ENCODE data around the gene PDLIM5.
"Not testable (repeated sequence)": the region's sequence is repeated elsewhere in the genome, so short reads cannot be mapped to it uniquely, and the experiment has no call there.

PDLIM5 gene

DNA sequence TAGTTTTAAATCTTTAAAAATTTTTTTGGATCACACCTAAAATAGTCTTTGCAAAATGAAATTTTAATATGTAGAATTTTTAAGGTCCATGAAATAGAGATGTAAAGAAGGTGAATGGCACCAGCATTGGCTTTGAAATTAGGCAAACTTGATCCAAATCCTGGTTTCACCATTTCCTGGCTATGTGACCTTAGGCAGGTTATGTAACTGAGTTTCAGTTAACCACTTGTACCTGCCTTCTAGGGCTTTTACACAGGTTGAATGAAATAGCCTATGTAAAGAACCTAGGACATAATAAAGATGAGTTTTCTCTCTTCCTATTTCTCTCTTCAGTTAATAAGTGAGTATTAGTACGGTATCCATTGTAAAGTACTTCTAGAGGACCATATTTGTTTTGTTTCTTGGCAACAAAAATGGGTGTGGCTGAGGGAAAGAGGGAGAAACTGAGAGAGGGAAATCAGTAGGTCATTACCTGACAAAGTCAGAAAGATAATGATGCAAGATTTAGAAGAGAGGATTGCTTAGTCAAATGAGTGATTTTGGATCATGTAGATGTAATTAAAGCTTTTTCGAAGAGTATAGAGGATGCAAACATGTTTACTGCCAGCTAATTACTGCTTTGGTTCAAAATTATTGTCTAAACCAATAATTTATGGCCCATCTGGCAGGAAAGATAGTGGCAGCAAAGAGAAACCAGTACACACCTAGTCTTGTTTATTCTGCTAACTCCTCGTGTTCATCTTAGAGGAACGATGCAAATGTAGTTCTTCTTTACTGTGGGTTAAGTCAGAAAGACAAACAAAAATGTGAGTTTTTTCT, 81.9 kb downstream of the PDLIM5 start:
- FAIRE-seq: no peak

DNA sequence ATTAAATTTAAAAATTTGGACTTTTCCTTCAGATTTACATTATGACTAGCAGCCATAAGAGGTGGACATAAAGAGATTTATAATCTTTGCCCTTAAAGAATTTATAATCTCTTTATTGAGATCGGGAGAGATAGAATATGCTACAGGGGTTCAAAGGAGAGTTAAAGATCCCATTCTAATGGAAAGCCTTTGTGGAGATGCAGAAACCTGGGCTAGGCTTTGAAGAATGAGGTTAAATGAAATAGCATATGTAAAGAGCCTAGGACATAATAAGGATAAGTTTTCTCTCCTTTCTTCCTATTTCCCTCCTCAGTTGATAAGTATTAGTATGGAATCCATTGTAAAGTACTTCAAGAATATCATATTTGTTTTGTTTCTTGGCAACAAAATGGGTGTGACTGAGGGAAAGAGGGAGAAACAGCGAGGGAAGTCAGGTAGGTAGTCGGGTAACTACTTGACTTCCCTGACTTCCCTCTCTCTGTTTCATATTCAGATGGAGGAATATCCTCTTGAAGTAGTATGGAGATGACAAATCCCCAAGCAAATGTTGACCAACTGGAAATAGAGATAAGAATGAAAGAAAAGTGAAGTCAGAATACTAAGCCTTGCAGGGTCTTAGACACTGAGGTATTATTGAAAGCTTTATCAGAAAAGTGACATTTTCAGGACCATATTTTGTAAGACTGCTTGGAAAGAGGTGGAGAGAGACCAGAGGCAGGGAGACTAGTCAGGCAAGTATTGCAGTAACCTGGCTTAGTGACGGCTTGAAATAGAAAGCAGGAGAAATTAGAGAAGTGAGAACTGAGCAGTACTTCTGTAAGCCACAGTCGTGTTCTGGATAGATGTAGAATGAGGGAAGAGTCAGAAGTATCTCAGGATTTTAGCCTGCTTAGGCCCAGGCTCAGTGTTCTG, 82.9 kb downstream of the PDLIM5 start:
- no peak for FAIRE-seq

DNA sequence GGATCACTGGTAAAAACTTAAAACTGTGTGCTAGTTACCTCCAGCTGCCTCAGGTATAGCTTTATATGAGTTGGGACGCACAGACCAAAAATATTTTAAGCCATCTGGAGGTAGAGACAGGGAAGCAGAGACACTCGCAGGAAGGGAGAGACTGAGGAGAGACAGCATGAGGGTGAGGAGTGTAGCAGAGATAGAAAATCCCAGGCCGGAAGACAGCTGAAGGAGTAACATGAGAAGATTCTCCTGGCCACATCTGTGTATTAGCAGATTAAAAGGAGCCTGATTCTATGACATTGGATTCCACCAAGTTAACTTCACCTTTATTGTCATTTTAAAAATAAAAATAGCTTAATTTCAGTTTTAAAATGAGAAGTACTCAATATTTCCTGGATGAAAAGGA, 84.3 kb downstream of the PDLIM5 start:
- no peak for FAIRE-seq

DNA sequence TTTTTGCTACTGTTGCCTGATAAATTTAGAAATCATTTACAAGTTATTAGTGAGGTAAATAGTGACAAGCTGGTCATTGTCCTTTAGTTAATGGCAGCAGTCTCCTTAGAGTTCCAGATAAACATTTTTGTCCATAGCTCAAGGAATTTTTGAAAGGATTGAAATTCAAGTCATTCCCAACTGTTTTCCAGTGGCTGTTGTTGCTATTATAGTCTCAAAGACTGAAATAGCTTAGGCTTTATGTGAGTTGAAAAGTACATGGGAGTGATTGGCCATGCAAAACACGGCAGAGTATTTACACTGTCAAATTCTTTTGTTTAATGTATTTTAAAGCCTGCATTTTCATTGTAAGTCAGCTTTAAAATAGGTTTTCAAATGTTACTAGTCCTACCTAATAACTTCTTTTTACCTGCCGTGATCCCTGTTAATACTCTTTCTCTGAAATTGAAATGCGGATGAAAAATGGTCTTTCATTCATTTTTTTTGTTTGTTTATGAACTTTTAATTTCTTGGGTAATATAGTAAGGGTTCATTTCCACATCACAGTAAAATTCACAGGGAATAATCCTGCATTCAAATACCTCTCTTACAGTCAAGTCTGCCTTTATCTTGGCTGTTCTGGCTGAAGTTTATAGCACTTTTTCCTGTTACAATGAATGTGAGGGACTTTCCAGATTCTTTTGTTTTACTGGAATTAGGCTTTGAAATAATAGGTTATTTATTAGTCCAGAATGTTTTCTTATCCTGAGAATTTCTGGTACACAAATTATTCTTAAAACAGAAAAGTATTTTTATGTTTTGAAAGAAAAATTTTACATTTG, 85.1 kb downstream of the PDLIM5 start:
- no peak for FAIRE-seq

DNA sequence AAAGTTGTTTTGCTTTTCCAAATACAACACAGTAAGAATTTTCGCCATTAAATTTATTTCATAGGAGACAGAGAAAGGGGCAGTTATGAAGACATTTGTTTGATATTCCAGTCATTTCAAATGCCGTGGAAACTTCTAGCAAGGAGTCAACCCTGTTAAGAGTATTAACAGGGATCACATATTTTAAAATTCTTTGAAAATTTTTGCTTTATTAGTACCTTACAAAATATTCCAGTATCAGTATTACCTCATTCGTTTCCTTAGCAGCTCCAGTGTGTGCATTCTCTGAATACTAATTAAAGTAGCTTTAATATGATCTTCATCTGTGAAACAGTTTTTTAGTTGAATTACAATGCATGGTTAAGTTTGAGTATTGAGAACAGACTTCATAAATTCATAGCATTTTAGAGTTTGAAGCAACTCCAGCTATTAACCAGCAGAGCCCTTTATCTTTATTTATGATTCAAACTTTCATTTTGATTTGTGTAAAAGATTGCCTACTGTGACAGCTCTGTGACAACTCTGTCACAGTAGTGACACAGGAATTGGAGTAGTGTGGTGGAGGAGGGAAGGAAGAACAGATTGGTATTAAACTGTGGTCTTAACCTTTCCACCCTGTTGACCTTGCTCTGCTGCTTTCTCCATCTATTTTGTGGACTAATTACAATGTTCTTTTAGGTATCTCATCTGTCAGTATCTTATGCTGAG, 86.3 kb downstream of the PDLIM5 start:
- FAIRE-seq: no peak

DNA sequence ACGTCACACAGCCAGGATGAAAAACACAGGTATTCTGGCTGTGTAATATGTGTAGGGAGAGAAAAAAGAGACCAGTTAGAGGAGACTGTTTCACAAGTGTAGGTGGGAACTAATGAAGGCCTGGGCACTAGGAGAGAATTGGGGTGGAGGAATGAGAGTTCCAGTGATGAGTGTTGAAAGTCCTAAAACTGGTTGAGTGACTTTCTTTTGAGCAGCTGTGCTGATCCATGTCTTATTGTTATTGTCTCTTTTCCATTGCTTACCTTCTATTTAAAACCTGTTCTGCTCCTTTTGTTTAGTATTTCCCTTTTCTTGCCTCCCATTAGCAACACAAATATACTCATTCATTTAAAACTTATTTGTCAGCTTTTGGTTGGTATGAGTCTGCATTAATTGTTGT, 88.7 kb downstream of the PDLIM5 start:
- no peak for FAIRE-seq

DNA sequence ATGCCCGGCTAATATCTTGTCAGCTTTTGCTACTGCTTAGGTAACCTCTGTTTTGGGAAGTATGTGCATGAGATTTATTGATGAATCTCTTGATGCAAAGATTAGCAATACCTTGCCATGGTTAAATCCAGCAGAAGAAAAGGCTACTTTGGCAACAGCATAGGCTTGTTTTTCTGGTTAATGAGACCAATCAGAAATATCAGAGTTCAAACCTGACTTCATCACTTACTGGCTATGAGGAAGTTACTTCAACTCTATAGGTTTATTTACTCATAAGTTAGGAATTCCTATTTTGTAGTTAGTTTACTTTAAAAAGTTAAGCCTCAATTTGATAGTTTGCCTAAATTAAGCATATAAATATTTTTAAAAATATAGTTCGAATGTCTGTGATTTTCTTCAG, 93.1 kb downstream of the PDLIM5 start:
- no peak for FAIRE-seq

DNA sequence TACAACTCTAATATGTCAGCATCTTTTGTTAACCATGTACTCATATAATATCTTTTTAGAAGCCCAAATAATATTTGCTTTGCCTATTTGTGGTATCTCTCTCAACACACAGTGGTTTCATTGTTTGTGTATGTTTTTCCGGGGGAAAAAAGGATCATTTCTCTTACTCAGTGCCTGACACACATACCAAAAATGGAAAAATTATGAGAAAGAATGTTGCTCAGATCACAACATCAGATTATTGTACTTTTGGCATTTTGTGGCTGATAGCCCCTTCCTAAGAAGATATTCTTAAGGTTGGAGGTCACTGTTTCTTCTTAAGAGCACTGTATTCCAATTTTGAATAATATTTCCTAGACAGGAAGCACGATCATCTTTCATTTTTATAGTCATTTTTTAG, 93.6 kb downstream of the PDLIM5 start:
- no peak for FAIRE-seq

DNA sequence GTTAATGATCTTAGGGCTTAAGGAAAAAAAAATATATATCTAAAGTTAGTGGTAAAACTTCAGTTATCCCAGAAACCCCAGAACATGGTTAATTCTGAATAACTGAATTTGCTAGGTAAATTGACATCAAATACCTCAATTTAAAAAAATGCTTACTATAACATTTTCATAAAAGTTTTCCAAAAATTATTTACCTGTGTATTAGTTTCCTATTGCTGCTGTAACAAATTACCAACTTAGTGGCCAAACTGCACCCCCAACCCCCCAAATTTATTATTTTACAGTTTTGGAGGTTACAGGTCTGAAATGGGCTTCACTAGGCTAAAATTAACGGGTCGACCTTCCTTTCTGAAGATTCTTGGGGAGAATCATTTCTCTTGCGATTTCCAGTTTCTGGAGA, 95.2 kb downstream of the PDLIM5 start:
- FAIRE-seq: no peak

DNA sequence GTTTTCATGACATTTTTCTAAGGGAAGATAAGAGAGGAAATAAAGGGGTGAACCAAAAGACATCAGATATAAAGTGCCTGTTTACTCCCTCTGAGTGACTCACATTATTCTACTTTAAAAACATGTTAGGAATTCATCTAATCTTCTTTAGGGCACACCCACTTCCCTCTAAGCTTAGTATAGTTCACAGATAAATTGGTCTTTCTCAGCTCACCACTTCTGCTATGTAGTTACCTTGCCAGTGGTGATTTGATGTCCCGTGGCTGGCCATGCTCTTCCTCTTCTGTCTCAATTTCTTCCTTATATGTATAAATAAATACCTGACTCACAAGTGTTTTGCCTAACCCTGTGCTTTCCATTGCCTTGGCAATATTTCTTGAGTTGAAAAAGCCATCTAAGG, 96.8 kb downstream of the PDLIM5 start:
- no peak for FAIRE-seq

DNA sequence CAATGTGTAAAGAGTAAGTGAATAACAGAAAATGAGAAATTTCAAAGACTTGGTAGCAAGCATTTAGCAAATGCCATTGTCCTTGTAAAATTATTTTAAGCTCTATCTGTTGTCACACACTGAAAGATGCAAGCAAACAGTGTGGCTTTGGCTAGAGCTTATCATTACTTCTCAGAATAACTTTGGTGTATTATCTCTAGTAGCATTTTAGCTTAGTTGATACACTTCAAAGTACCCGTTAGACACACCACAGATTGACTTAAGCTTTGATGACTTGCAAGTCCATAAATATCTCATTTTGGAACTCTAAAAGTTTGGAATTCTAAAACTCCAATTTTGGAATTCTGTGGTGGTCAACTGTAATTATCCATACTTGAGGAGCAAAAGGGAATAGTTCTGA, 98.6 kb downstream of the PDLIM5 start:
- no peak for FAIRE-seq

DNA sequence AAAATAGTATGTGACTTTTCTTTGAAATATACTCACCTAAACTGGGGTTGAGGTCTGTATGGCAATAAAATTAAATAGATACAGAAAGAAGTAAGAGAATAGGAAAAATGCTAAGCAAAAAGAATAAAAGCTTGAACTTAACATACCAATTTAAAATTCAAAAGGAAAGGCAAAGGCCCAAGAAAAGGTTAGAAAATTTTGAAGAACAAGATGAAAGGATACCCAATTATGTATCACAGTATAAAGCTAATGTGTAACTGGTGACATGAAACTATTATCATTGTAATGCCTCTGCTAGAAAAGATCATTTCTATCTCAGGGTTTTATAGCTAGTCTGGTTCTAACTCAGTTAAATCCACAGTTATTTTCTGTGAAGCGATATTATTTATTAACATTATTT, 99.1 kb downstream of the PDLIM5 start:
- no peak for FAIRE-seq

DNA sequence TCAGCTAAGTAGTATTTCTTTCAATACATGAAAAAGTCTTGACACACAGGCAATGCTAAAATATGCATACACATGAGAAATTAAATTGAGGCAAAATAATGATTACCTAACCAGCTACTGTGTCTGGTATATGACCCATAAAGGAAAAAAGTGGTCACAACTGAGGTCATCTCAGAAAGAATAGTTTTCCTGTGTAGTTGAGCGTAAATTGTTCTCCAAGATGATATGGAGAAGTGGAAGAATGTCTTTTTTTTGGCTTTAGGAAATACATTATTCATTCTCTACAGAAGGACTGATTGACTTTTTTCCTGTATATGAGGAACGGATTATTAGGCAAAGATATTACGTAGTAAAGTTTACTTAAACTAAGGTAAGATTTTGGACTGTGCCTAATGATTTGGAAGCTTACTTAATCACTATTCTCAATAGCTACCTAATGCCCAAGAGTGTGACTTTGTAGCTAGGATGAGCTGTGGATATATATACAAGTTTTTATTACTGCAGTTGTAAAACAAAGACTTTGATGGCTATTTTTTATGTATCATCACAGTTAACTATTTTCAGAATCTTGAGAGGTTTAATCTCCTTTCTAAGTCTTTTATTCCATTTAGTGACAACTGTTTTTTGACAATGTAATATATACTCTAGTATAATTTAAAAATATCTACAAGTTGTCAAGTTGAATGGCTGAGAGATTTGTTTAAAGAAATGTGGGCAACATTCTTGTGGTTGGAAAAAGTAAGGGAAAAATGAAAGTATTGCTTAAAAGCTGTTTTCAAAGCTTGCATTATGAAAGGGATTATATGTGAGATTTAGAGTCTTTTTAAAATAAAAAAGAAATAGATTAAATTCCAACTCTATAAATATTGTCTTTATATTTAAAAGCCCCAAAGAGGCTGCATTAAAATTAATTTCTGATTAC, 100.2 kb downstream of the PDLIM5 start:
- no peak for FAIRE-seq

DNA sequence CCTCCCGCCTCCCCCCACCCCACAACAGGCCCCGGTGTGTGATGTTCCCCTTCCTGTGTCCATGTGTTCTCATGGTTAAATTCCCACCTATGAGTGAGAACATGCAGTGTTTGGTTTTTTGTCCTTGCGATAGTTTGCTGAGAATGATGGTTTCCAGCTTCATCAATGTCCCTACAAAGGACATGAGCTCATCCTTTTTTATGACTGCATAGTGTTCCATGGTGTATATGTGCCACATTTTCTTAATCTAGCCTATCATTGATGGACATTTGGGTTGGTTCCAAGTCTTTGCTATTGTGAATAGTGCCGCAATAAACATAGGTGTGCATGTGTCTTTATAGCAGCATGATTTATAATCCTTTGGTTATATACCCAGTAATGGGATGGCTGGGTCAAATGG, 104.3 kb downstream of the PDLIM5 start:
- FAIRE-seq: not testable (repeated sequence)

DNA sequence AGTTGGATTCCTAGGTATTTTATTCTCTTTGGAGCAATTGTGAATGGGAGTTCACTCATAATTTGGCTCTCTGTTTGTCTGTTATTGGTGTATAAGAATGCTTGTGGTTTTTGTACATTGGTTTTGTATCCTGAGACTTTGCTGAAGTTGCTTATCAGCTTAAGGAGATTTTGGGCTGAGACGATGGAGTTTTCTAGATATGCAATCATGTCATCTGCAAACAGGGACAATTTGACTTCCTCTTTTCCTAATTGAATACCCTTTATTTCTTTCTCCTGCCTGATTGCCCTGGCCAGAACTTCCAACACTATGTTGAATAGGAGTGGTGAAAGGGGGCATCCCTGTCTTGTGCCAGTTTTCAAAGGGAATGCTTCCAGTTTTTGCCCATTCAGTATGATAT, 105.9 kb downstream of the PDLIM5 start:
- FAIRE-seq: not testable (repeated sequence)

DNA sequence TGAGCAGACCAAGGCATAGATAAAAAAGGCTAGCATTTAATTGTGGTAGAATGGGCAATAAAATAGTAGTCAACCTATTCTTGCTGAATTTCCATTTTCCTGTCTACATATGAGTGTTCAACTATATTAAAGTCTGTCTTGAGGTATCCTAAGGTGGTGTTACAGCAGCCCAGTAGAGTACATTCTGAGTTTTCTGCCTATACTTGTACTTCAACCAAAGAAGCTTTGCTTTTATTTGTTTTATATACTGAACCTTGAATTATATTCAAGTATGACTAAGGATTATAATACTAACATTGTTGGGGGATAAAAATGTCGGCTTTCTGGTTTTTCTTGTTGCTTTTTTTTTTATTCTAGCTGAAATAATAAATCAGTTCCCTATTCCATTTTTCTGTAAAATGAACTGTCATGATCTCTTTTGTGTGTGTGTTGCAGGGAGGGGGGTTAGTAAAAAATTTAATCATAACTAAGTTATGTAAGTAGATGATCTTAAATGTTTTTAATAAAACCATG, 106.7 kb downstream of the PDLIM5 start:
- FAIRE-seq: no peak

DNA sequence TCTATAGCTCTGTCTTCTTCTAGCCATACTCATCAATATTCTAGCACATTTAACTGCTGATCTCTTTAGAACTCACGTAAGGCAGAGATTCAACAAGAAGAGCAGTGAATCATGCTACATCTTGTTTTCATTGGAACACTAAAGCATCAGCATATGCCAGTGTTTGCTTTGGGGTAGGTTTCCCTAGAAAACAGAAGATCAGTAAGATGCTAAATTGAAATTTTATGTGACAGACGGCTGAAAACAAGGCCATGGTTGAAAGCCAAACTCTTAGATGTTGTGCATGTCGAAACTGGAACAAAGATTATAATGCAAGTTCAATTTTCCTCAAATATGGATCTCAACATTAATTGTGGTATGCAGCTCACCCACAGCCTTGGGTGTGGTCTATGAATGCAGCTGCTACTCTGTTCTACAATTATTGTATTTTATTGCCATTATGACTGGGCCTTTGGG, 107.6 kb downstream of the PDLIM5 start:
- FAIRE-seq: no peak

DNA sequence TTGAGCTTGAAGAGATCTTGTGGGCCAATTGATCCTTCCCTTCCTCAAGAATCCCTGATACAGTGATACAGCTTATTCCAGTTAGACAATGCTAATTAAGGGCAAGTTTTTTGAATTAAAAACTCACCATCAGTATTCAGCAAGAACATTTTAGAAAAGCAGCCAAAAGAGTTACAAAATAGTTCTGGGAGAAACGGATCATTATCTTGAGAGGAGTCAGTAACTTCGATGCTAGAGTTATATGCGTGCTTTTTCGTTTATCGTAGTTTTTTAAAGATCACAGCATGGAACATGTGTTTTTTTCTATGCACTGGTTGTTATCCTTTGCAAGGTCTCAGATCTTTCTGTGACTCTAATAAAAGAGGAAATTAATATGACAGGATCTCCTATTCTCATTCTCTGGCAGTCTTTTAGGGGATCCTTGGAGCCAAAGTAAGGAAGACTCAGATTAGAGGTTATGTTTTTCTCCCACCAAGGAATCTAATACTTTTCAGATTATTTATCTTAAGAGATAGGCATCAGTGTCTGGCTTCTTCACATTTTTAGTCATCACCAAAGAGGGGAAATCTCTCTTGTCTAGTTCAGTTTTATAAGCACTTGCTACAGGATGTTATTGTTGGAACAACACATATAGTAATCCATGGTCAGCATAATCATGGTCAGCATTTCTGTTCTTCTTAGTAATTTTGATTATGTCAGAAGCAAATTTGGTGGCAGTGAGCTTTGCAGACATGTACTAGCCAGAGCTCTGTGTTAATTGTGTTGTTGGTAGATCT, 109.7 kb downstream of the PDLIM5 start:
- FAIRE-seq: no peak

DNA sequence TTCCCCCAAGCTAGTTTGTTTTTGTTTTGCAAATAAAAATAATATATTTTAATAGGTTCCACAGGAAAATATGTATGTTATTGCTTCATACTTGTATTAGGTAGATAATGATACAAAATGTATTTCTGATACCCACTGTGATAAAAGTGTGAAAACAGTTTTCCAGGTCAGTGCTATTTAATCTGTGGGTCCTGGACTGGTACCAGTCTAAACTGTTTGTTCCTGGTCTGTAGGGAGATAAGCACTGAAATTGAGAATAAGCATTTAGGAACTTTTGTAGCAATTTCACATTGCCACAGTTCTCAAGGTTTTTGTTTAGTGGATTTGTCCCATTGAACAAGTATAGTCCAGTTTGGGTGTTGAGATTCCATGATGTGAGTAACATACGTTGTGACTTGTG, 110.5 kb downstream of the PDLIM5 start:
- no peak for FAIRE-seq

DNA sequence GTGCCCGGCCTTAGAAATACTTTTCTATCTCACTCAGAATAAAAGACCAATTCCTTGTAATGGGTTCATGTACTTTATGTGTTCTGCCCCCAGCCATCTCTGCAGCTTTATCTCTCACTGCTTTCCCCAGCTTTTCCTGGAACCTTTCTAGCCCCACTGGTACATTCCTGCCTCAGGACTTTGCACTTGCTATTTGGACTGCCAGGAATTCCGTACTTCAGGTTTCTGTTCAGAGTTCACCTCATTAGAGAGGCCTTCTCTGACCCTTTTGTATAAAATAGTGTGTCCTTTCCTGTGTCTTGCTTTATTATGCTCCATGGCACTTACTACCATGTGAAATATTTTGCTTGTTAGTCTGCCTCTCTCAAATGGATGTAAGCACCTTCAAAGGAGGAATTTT, 112.5 kb downstream of the PDLIM5 start:
- FAIRE-seq: no peak
